DND-41 (cell line): Measurements from ENCODE around the gene PDE1A.

Experiments used
- EZH2 ChIP-seq: IDR thresholded peaks from 3 replicates; pipeline ENCODE4 v1.6.1; 2012; ENCODE audit warnings: borderline replicate concordance, low read depth, mild to moderate bottlenecking, moderate library complexity, low read length, inconsistent platforms; ENCODE audit not compliant: severe bottlenecking
- TF ChIP-seq, protein P1 (sequence below): IDR thresholded peaks from 2 replicates; pipeline ENCODE4 v1.5.1; 2012; ENCODE audit warnings: borderline replicate concordance, low read length, moderate library complexity, mild to moderate bottlenecking; ENCODE audit not compliant: poor library complexity, severe bottlenecking; ENCODE audit errors: extremely low read depth

DNA sequence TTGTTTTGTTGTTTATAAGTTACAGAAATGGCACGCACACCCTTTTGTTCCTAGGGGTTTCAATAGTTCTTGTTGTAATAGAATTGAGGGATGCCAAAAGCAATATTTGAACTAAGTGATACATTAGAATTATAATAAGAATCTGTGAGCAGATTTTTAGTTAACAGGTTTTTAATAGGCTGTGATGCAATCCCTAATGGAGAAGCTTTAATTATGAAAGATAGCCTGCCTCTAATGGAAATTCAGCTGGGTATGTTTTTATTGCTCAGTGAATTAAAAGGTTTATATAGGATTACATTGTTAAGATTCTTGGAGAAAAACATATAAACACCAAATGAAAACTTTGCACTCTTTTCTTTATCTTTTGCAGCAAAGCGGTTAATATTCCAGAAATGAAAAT lies 310.1 kb downstream of the PDE1A start:
- TF ChIP-seq, protein P1, sequence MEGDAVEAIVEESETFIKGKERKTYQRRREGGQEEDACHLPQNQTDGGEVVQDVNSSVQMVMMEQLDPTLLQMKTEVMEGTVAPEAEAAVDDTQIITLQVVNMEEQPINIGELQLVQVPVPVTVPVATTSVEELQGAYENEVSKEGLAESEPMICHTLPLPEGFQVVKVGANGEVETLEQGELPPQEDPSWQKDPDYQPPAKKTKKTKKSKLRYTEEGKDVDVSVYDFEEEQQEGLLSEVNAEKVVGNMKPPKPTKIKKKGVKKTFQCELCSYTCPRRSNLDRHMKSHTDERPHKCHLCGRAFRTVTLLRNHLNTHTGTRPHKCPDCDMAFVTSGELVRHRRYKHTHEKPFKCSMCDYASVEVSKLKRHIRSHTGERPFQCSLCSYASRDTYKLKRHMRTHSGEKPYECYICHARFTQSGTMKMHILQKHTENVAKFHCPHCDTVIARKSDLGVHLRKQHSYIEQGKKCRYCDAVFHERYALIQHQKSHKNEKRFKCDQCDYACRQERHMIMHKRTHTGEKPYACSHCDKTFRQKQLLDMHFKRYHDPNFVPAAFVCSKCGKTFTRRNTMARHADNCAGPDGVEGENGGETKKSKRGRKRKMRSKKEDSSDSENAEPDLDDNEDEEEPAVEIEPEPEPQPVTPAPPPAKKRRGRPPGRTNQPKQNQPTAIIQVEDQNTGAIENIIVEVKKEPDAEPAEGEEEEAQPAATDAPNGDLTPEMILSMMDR = no peak
- TF ChIP-seq EZH2 = no peak
